HG02571 (cell line): ENCODE measurements around the gene MAMDC4.
"Not testable (repeated sequence)": the region's sequence is repeated elsewhere in the genome, so short reads cannot be mapped to it uniquely, and the experiment has no call there.

ENCODE experiments used
- ATAC-seq: cut with Tn5 transposase; IDR thresholded peaks from one replicate; pipeline ENCODE4 v1.9.1; 2021; ENCODE audit warnings: mild to moderate bottlenecking, moderate library complexity; ENCODE audit not compliant: unreplicated experiment

Gene MAMDC4

GRCh38 chr9:136837856-136838277, 14.3 kb upstream of the MAMDC4 start:
- ATAC-seq: not testable (repeated sequence)

DNA sequence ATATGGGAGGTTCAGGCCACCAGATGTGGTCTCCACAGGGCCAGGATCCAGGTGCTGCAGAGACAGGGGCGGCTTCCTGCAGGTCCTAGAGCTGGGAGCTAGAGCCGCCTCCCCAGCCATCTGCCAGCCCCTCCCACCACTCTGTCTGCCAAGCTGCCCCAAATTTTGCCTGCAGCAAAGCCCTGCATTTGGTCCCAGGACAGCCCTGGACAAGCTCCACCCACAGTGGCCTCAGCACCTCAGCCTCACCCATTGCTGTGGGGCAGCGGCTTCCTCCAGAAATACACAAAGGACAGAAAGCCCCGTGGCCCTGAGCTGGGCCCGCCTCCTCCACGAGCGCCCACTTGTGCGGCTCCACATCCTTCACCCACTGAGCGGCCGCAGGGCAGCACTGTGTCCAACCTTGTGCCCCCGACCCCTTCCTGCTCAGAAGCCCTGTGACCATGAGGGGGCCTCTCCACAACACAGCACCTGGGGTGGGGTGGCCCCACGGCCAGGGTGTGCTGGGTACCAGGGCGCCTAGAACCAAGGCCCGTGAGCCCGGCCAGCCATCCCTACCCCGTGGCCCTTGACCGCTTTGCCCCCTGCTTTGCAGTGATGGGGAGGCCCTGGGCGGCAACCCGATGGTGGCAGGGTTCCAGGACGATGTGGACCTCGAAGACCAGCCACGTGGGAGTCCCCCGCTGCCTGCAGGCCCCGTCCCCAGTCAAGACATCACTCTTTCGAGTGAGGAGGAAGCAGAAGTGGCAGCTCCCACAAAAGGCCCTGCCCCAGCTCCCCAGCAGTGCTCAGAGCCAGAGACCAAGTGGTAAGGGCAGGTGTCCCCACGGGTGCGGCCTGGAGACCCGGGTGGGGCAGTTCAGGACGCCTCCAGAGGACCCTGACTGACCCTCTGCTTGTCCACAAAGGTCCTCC, 13.6 kb upstream of the MAMDC4 start:
- no peak for ATAC-seq

- no peak for ATAC-seq
Observed at GRCh38 chr9:136839229-136840139, 12.7 kb upstream of the MAMDC4 start.

- ATAC-seq: no peak
Observed at GRCh38 chr9:136840140-136840876, 11.8 kb upstream of the MAMDC4 start.

GRCh38 chr9:136840877-136841645, 11.1 kb upstream of the MAMDC4 start:
- no peak for ATAC-seq

DNA sequence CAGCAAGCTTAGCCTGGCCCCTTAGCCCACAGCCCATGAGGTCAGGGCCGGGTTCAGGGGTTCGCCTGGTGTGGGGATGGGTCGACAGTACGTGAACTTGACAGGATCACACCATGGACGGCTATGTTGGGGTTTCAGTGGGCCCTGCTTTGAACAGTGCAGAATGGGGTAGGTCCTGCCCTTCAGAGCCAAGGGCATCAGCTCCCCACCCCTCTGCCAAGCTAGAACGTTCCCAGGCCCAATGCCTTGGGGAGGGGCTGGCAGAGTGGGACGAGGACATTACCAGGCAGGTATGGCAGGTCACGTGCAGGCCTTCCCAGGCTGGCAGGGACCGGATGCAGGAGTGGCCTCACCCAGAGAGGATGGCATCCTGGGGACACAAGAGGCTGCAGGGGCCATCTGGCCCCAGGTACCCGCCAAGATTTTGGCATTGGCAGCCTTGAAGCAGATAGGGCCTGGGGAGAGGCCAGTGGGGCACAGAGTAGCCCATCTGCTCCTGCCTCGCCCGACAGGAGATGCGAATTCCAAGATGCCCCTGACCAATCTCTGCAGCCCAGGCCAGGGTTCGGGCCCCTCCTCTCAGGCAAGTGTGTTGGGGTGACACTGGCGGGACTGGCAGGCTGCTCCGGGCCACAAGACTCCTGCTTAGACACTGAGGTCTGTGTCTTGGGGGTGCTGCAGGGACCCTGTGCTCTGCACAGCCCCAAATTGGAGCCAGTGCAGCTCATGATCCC, 10.3 kb upstream of the MAMDC4 start:
- not testable (repeated sequence) for ATAC-seq

DNA sequence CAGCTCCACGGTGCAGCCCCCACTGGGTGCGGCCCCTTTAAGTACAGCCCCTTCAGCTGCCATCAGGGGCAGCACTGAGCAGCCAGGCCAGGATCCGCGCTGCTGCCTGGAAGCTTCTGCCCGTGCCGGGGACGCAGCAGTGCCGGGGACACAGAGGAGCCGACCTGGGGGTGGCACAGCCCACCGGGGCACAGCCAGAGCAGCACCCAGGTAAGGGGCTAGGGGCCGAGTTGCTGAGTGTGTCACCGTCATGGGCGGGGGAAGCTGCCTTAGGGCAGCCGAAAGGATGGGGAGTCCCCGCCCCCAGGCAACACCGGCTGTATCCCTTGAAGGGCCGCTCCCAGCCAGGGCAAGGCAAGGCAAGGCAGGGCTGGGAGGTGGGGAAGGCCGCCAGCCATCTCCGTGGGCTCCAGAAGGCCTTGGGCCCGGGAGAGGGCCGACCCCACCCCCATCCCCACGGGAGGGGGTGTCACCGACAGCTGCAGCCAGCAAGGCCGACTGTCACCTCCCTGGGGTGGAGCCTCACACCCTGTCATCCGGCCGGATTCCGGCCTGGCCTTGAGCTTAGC, 9.7 kb upstream of the MAMDC4 start, which contains the start of gene AJM1:
TSS of gene AJM1 (plus strand) at position 99 of the 569 bp plus-strand sequence. CDS start 1,937 bp downstream, outside the sequence.
- ATAC-seq: peak; percentile 54

DNA sequence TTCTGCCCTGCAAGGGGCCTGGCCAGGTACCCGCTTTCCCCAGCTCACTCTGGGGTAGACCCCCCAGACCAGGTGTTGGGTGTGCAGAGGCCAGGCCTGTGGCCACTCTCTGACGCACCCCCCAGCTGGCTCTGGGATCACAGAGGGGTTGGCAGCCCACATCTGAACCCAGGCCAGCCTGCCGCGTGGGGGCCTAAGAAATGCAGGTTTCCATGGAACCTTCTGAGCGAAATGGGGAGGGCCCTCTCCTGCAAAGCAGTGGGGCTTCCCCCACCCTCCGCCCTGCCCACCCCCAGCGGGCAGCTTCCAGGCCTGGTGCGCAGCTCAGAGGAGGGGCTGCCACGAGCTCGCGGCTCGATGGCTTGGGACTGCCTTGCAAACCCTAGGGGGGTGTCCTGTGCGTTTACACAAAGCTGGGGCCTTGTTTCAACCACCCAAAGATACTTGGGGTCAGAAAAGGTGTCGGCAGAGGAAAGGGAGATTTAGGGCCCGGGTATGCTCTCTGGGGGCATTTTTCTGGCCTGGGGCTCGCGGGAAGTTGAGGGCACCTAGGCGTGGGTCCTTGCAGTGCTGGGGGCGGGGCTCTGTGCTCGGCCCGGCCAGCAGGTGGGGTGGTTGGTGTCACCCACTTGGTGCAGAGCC, 8.9 kb upstream of the MAMDC4 start:
- ATAC-seq: not testable (repeated sequence)

DNA sequence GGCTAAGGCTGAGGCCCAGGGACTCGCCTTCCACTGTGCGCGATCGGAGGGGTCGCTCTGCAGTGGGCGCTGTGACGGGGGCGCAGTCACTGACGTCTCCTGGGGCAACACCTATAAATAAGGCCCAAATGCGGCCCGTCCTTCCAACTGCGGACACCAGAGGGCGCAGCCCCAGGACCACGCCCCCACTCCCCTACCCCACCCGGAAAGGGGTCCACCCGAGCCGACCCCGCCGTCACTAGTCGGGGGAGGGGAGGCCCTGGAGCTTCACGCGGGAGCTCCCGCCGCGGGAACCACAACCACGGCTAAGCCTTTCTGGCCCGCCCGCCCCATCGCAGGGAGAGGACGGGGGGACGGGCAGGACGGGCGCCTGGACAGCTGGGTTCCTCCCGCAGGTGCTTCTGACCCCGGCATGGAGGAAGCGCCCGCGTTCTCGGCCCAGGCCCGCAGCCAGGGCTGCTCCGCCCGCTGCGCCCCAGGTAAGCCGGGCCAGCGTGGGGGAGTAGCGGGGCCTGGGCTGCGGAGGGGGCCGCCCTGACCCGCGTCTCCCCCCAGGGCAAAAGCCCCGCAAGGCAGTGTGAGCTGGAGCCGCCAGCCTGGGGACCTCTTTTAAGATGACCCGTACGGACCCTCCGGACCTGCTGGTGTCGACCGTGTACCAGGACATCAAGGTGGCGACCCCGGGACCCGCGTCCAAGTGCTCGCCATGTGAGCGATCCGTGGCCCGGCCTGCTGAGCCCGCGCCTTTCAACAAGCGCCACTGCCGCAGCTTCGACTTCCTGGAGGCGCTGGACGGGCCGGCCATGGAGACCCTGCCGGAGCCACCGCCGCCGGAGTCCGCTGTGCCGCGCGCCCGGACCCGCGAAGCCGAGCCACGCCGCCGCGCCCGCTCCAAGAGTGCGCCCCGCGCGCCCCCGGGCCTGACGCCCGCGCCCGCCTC, 8.1 kb upstream of the MAMDC4 start:
- ATAC-seq: not testable (repeated sequence)

- ATAC-seq: no peak
Observed at GRCh38 chr9:136844761-136845464, 7.2 kb upstream of the MAMDC4 start.

DNA sequence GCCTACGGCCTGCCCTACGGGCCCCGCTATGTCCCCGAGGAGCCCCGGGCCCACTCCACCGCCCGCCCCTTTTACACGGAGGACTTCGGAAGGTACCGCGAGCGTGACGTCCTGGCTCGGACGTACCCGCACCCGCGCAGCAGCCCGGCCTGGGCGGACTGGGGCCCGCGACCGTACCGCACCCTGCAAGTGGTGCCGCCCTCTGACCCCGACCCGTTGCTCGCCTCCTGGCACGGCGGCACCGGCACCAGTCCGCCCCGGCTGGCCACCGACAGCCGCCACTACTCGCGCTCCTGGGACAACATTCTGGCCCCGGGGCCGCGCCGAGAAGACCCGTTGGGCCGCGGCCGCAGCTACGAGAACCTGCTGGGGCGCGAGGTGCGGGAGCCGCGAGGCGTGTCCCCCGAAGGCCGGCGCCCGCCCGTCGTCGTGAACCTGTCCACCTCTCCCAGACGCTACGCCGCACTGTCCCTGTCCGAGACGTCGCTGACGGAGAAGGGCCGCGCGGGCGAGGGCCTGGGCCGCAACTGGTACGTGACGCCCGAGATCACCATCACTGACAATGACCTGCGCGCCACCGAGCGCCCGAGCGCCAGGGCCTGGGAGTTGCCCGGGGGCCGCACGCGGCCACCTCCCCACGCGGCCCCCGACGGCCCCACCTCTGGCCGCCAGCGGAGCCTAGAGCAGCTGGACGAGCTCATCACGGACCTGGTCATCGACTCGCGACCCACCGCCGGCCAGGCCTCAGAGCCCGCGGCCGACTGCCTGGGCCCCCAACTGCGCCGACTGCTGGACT, 6.5 kb upstream of the MAMDC4 start:
- no peak for ATAC-seq

GRCh38 chr9:136846376-136847087, 5.6 kb upstream of the MAMDC4 start:
- ATAC-seq: no peak

GRCh38 chr9:136847088-136847825, 4.9 kb upstream of the MAMDC4 start:
- no peak for ATAC-seq

GRCh38 chr9:136847826-136848392, 4.2 kb upstream of the MAMDC4 start:
- ATAC-seq: no peak
